OCI-LY1 (cell line): ENCODE measurements around the gene C1QTNF1.

Experiments
- H2AFZ ChIP-seq: fragments of 200-600 bp; sonication (generic), shearing (Covaris generic); 2 replicates; pipeline ENCODE4 v1.6.0; 2014; ENCODE audit warnings: antibody characterized with exemption, mild to moderate bottlenecking, low read length
- H3F3A ChIP-seq: fragments of 200-600 bp; sonication (generic), shearing (Covaris generic); 2 replicates; pipeline ENCODE4 v1.6.0; 2014; ENCODE audit warnings: mild to moderate bottlenecking, antibody characterized with exemption, low read length, moderate library complexity; ENCODE audit not compliant: insufficient read depth
- H3K27ac ChIP-seq: fragments of 200-600 bp; sonication (generic); 2 replicates; pipeline ENCODE4 v1.5.1; 2014; ENCODE audit warnings: low read length, mixed run types, mild to moderate bottlenecking, low read depth; ENCODE audit not compliant: poor library complexity, severe bottlenecking
- H3K27me3 ChIP-seq: fragments of 200-600 bp; sonication (generic); 2 replicates; pipeline ENCODE4 v1.6.0; 2014; ENCODE audit warnings: antibody characterized with exemption, mild to moderate bottlenecking, low read length, moderate library complexity; ENCODE audit not compliant: insufficient read depth
- H3K36me3 ChIP-seq: fragments of 200-600 bp; sonication (generic); 2 replicates; pipeline ENCODE4 v1.6.1; 2014; ENCODE audit warnings: mild to moderate bottlenecking, antibody characterized with exemption, low read length, moderate library complexity, mixed read lengths; ENCODE audit not compliant: insufficient read depth
- H3K4me1 ChIP-seq: fragments of 200-600 bp; sonication (generic); 2 replicates; pipeline ENCODE4 v1.5.1; 2014; ENCODE audit warnings: mild to moderate bottlenecking, low read length, moderate library complexity; ENCODE audit not compliant: insufficient read depth, severe bottlenecking
- H3K4me2 ChIP-seq: fragments of 200-600 bp; sonication (generic), shearing (Covaris generic); 2 replicates; pipeline ENCODE4 v1.6.1; 2014; ENCODE audit warnings: low read length
- H3K4me3 ChIP-seq: fragments of 200-600 bp; sonication (generic); 2 replicates; pipeline ENCODE4 v1.5.1; 2014; ENCODE audit warnings: low read length, low read depth, mild to moderate bottlenecking, mixed read lengths; ENCODE audit not compliant: poor library complexity, severe bottlenecking
- H3K79me2 ChIP-seq: fragments of 200-600 bp; shearing (Covaris generic); 2 replicates; pipeline ENCODE4 v1.6.1; 2016; ENCODE audit warnings: mixed run types, low read length, mixed read lengths; ENCODE audit not compliant: insufficient read depth
- H3K9ac ChIP-seq: fragments of 200-600 bp; sonication (generic), shearing (Covaris generic); 2 replicates; pipeline ENCODE4 v1.6.1; 2014; ENCODE audit warnings: mild to moderate bottlenecking, low read length, mixed read lengths
- H3K9me2 ChIP-seq: fragments of 200-600 bp; sonication (generic), shearing (Covaris generic); 2 replicates; pipeline ENCODE4 v1.6.1; 2014; ENCODE audit warnings: low read depth, mild to moderate bottlenecking, low read length, mixed read lengths
- H3K9me3 ChIP-seq: fragments of 200-600 bp; shearing (Covaris generic); 2 replicates; pipeline ENCODE4 v1.6.1; 2014; ENCODE audit warnings: low read length, mixed read lengths
- H4K20me1 ChIP-seq: fragments of 200-600 bp; sonication (generic), shearing (Covaris generic); 2 replicates; pipeline ENCODE4 v1.6.0; 2016; ENCODE audit warnings: mild to moderate bottlenecking, low read length; ENCODE audit not compliant: insufficient read depth
- CTCF ChIP-seq: fragments of 200-600 bp; sonication (generic), shearing (Covaris generic); IDR thresholded peaks from 2 replicates; pipeline ENCODE4 v1.5.1; 2017; ENCODE audit warnings: mild to moderate bottlenecking, antibody characterized with exemption, low read length, moderate library complexity, mixed read lengths
- EZH2 ChIP-seq: fragments of 200-600 bp; sonication (generic), shearing (Covaris generic); IDR thresholded peaks from 2 replicates; pipeline ENCODE4 v1.8.0; 2017; ENCODE audit warnings: borderline replicate concordance, mixed run types, mild to moderate bottlenecking, antibody characterized with exemption, low read length, moderate library complexity, mixed read lengths

Gene C1QTNF1

DNA sequence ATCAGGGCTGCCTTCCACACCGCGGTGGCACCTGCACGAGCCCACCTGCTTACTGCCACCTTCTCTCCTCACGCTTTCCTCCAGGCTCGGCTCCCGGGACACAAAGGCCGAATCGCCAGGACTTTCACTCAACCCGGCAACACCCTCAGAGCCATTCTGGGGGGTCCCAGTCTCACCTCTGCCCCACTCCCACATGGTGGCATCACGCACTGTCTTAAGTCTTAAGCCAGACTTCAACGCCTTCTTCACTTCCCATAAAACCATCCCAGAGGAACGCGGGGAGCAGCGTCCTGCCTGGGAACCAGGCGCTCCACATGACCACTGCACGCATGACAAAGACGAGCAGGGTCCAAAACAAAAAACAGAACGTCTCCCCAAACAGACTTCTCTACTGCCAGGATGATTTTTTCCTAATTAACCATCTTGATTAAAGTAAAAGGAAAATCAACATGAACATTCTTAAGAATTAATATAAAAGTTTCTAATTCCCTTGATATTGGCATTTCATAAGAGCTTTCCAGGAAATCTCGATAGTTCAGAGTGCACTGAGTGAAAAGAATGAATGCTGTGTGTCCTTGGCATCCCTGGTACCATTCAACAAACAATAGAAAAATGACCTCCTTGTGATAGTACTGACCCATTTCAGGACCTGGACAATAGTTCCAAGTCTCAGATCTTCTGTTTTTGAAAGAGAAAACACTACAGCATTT is 17.0 kb upstream of the C1QTNF1 start:
- no peak overlapping the region for H3K4me2 ChIP-seq
- no peaks in the 10 kb centered on the region for H3K9me3 ChIP-seq
- no peaks in the 10 kb centered on the region for H3K27me3 ChIP-seq
- no peak overlapping the region for H3K9ac ChIP-seq
- no peaks in the 10 kb centered on the region for H4K20me1 ChIP-seq
- no peaks in the 10 kb centered on the region for H3K9me2 ChIP-seq
- H3K4me3 ChIP-seq = no peak overlapping the region
- H3K79me2 ChIP-seq = no peaks in the 10 kb centered on the region
- TF ChIP-seq EZH2 = no peak
- TF ChIP-seq CTCF = no peak
- H2AFZ ChIP-seq = no peak overlapping the region
- peaks cover 23% of the 10 kb centered on the region for H3K4me1 ChIP-seq
- H3K36me3 ChIP-seq = no peaks in the 10 kb centered on the region
- no peaks in the 10 kb centered on the region for H3F3A ChIP-seq
- H3K27ac ChIP-seq = no peak overlapping the region

DNA sequence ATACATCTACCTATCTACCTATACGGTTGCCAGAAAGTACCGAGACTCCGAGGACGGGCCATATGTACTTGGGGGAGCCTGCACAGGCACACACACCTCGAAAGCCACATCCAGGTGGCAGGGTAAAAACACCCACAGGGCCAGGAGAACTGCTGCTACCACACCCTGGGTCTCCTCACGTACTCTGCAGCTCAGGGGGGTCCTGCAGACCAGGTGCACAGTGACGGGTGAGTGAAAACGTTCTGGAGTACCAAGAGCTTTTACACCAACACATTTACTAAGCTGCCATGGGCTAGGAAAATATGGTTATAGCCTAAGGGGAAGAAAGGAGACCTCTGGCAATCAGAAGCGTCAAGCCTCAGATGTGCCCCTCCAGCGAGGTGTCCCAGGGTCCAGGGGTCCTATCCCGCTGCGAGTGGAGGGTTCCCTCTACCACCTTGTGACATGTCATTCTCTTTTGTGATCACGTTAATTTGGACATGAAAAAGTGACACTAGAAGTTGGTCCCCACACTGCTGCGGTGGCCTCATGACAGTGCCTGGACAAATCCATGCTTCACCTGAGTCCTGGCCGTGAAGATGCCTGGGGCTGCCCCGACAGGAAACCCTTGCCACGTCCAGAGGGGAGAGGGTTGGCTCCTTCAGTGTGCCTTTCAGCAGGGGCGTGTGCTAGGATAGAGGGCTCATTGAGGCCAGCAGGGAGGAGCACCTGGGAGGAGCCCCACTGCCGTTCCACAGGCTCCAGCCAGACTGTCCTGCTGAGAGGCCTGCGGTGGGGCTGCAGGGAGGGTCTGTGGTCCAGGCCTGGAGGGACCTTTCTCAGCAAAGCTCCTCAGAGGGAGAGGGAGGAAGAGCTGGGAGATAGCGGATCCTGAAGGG is 16.2 kb upstream of the C1QTNF1 start:
- Histone ChIP-seq H3K9me3 (no peaks in the 10 kb centered on the region), H3K9me2 (no peaks in the 10 kb centered on the region), H3K27ac (no peak overlapping the region), H3K4me3 (peak overlapping the region; percentile 93), H4K20me1 (no peaks in the 10 kb centered on the region), H3F3A (no peaks in the 10 kb centered on the region), H3K27me3 (no peaks in the 10 kb centered on the region), H3K9ac (no peak overlapping the region), H3K36me3 (no peaks in the 10 kb centered on the region), H2AFZ (no peak overlapping the region), H3K4me2 (peak overlapping the region; percentile 76), H3K79me2 (no peaks in the 10 kb centered on the region), H3K4me1 (peaks cover 23% of the 10 kb centered on the region)
- no peak for TF ChIP-seq EZH2
- no peak for TF ChIP-seq CTCF

- Histone ChIP-seq H3K9ac (peak overlapping the region; percentile 92), H3K4me1 (peaks cover 23% of the 10 kb centered on the region), H3K27me3 (no peaks in the 10 kb centered on the region), H3K79me2 (no peaks in the 10 kb centered on the region), H3K9me2 (no peaks in the 10 kb centered on the region), H3F3A (no peaks in the 10 kb centered on the region), H3K9me3 (peaks cover 6% of the 10 kb centered on the region; the same call in 1 of the 2 replicates), H3K4me3 (peak overlapping the region; percentile 93), H3K36me3 (no peaks in the 10 kb centered on the region), H3K4me2 (peak overlapping the region; percentile 76), H3K27ac (no peak overlapping the region), H4K20me1 (no peaks in the 10 kb centered on the region), H2AFZ (no peak overlapping the region)
- TF ChIP-seq EZH2 (no peak), CTCF (no peak)
Observed at GRCh38 chr17:79008666-79009387, 15.1 kb upstream of the C1QTNF1 start.
